SKM-1 treated with dmso at 0.1 percent for 144 hours (cell line): ENCODE results near the gene DIAPH1.

Experiments
- DNase-seq: peaks from one replicate; lab custom pipeline; 2025; ENCODE audit not compliant: unreplicated experiment; lab: John Stamatoyannopoulos, UW

DIAPH1 gene

DNA sequence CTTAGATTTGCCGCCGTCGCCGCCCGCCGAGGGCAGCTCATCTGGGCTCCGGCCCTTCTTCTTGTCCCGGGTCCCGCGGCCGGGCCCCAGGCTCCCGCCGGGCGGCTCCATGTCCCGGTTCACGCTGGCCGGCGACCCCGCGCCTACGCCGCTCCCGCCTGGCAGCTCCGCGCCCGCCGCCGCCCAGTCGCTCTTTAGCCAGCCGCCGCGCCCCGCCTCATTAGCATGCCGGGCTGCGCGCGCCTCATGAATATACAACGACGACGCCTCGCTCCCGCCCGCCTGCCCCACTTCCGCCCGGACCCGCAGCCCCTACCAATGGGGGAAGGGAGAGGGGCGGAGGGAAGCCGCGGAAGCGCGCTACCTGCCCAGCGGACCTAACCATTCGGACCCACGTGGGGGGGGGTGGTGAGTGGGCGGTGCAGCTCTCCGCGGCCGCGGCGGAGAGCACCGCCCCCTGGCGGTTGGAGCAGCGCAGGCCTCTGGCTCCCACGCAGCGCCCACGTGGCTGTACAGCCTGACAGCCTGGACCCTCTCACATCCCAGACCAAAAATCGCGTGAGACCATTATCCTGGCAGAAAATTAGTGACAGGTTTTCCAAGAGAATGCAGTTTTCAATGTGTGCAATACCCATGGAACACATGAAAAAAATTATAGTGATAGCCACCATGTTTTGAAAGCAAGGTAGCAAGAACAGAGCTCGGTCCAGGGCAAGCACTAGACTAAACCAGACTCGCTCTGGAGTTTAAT is at the start of gene DIAPH1:
TSS of gene DIAPH1 (minus strand) at position 197 of the 751 bp plus-strand sequence. CDS start at position 111, 86 bp downstream.
- peak; percentile 95 for DNase-seq

DNA sequence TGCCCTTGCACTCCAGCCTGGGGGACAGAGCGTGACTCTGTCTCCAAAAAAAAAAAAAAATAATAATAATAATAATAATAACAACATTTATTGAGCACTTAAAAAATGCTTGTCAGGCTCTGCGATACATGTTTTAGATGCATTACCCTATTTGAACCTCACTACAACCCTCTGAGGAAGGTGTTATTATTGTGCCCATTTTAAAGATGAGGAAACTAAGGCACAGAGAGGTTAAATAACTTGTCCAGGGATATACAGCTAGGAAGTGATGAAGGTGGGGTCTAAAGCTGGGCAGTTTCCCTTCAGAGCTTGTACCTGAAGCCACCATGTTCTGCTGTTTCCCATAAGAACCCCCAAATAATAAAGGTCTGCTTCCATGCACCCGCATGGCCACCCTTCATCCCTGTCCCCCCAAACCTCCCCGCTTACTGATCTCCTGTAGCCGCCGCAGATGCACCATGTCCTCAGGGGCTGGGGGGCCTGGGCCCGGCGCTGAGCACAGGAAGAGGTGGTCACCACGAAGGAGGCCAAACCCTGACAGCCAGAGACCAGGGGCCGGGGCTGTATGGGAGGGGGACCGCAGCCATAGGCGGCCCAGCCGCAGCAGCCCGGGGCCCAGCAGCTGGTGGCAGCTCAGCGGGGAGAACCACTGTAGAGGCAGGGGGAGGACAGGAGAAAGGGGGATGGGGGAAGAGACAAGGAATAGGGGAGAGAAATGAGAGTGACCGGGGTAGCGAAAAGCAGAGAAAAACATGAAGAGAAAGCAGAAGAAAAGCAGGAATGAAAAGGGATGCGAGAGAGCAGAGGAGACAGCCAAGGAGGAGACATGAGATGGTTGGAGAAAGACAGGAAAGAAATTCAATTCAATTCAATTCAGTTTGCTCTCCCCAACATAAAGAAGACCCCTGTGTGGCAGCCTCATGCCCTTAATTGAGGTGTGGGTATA is 47.5 kb upstream of the DIAPH1 start:
- no peak for DNase-seq

- peak; percentile 77 for DNase-seq
Measured at GRCh38 chr5:141664733-141665461, 46.1 kb upstream of the DIAPH1 start.

GRCh38 chr5:141663506-141663905 is 44.7 kb upstream of the DIAPH1 start:
- no peak for DNase-seq

- no peak for DNase-seq
Measured at GRCh38 chr5:141662028-141662427, 43.2 kb upstream of the DIAPH1 start.

GRCh38 chr5:141657937-141658545 is 39.2 kb upstream of the DIAPH1 start:
- DNase-seq: no peak

DNA sequence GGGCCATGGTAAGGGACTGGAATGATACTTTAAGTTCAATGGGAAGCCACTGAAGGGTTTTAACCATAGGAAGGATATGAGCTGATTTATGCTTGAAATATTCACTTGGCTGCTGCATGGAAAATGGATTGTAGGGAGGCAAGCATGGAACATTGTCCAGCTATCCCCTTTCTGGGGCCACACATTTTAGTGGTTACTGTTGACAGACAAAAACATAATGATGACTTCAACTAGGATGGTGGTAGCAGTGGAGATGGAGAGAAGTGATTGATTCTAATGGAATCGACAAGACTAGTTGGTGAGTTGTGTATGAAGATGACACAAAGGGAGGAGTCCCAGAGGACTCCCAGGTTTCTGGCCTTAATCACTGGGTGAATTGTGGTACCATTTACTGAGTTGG is 38.6 kb upstream of the DIAPH1 start:
- no peak for DNase-seq

DNA sequence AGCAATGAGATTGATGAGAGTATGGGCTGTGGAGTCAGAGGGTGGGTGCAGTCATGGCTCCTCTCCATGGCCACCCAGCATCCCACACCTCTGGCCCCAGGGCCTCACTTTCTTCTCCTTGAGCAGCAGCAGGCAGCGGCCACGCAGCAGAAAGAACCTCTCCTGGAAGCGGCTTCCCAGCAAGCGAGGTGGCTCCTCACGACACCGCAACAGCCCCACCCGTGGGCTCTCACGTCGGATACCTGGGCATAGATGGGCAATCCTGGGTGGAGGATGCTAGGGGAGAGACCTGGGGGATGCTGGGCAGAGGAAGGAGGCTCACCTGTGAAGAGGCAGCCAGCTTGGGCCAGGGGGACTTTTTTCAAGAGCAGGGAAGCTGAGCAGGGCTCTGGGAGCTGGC is 37.6 kb upstream of the DIAPH1 start:
- no peak for DNase-seq

DNA sequence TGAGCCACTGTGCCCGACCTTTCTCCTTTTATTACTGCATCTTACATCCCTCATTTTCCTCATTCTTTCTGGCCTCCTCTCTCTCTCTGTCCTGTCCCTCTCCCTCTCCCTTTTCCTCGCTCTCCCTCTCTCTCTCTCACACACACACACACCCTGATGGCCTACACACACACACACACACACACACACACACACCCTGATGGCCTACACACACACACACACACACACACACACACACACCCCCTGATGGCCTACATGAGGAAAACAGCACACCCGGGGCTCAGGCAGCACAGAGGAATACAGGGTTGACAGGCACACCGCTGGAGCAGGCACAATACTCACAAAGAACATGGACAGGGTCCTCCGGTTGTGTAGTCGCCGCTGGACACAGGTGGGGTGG is 36.2 kb upstream of the DIAPH1 start:
- no peak for DNase-seq

GRCh38 chr5:141654298-141654697 is 35.5 kb upstream of the DIAPH1 start:
- DNase-seq: no peak

DNA sequence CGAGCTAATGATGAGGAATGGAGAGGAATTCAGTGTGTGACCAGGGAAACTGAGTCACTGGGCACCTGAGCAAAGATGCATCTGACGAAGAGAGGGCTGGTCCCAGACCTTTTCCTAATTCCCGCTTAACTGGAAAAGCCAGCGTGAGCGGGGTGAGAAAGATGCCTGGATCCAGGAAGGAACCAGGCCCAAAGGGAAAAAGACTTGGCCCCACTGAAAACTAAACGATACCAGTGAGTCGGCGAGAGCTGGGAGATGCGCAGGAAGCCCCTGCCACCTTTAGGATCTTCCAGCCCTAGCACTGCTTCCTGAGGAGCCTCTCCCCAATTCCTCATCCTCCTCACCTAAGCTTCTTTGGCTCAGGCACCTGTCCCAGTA is 32.9 kb upstream of the DIAPH1 start:
- no peak for DNase-seq

GRCh38 chr5:141650851-141651727 is 32.3 kb upstream of the DIAPH1 start, which contains the start of gene FCHSD1:
TSS of gene FCHSD1 (minus strand) at chr5:141651418. CDS start at chr5:141651368, 50 bp downstream.
- DNase-seq: peak; percentile 55

GRCh38 chr5:141649972-141650371 is 31.2 kb upstream of the DIAPH1 start:
- DNase-seq: no peak

GRCh38 chr5:141649056-141649688 is 30.4 kb upstream of the DIAPH1 start:
- no peak for DNase-seq

DNA sequence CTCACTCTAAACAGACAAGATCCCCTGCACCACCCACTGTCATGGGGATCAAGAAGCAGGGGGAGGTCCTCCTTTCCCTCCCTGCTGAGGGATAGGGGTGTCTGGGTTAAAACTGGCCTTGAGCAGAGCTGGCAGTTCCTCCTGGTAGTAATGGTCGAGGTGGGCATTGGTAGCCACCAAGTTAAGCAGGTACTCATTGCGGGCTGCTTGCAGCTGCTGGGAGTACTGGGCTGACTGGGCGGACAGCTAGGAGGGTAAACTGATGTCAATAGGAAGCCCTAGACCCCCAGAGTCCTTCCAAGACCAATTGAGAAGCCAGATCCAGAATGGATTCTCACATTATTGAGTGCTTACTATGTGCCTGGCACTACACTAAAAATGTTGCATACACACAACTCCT is 29.1 kb upstream of the DIAPH1 start:
- no peak for DNase-seq

GRCh38 chr5:141647242-141647641 is 28.4 kb upstream of the DIAPH1 start:
- DNase-seq: no peak

- DNase-seq: no peak
Measured at GRCh38 chr5:141646026-141646425, 27.2 kb upstream of the DIAPH1 start.

GRCh38 chr5:141641634-141642267 is 23.0 kb upstream of the DIAPH1 start:
- DNase-seq: no peak

DNA sequence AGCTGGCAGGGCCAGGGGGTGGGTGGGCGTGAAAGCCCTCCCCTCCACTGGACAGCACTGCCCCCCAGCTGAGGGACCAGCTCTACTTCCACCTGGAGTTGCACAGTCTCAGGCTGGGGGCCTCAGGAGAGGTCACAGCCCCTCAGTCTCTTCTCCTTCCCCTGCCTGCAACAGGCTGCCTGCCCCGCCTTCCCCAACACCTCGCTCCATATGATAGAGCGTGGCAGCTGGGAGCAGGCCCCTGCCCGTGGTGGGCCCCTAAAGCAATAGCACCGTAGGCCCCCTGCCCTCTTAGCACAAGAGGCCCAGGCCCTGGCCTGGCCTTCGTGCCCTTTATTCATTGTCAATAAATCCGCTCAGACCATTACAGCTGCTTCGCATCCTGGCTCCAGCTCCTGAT is 21.9 kb upstream of the DIAPH1 start:
- no peak for DNase-seq
